Brain microvascular endothelial cell (primary cell): ENCODE data around the gene RABGAP1.

Experiments used
- DNase-seq: peaks from one replicate; pipeline ENCODE4 v3.0.0-alpha.2; 2020
- H3K27ac ChIP-seq: fragments of 250-450 bp; sonication (Bioruptor Pico); 2 replicates; pipeline ENCODE4 v1.5.1; 2020; ENCODE audit warnings: mild to moderate bottlenecking, moderate library complexity
- H3K27me3 ChIP-seq: fragments of 250-450 bp; sonication (Bioruptor Pico); replicated peaks from 2 replicates; pipeline ENCODE4 v1.5.1; 2020; ENCODE audit warnings: mild to moderate bottlenecking
- H3K36me3 ChIP-seq: fragments of 250-450 bp; sonication (Bioruptor Pico); replicated peaks from 2 replicates; pipeline ENCODE4 v1.5.1; 2020; ENCODE audit warnings: mild to moderate bottlenecking
- H3K4me3 ChIP-seq: 2 replicates; pipeline ENCODE4 v1.5.1; 2011; ENCODE audit warnings: low read depth, mild to moderate bottlenecking, control low read depth, low read length, moderate library complexity
- in situ Hi-C: cut with HindIII; loops from 2 replicates; pipeline ENCODE4 v1.10.0; 2017; ENCODE audit warnings: low sequenced_read_pairs, low pct_ligation_motif_present
- TF ChIP-seq, protein P1 (sequence below): IDR thresholded peaks from 2 replicates; pipeline ENCODE4 v1.5.1; 2011; ENCODE audit warnings: low read depth, mild to moderate bottlenecking, moderate library complexity, low read length, control low read depth, inconsistent platforms; ENCODE audit errors: missing control alignments

The RABGAP1 gene

DNA sequence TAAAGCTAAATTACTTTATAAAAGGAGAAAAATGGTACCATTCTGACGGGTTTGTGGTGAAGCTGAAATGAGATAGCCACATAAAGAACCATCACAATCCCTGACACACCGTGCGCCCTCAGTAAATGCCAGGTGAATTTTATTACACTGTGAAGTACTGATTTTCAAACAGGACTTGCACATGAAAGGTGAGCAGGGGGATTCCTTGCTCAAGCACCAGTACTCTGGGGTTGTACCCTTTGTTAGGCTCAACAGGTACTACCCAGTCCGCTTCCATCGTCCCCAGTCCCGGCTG lies 419 bp upstream of the RABGAP1 start:
- Histone ChIP-seq H3K36me3 (no peaks in the 10 kb centered on the region), H3K4me3 (peak overlapping the region; percentile 44), H3K27ac (no peak overlapping the region), H3K27me3 (no peaks in the 10 kb centered on the region)
- in situ Hi-C loops, result no loop called here
- TF ChIP-seq, protein P1, sequence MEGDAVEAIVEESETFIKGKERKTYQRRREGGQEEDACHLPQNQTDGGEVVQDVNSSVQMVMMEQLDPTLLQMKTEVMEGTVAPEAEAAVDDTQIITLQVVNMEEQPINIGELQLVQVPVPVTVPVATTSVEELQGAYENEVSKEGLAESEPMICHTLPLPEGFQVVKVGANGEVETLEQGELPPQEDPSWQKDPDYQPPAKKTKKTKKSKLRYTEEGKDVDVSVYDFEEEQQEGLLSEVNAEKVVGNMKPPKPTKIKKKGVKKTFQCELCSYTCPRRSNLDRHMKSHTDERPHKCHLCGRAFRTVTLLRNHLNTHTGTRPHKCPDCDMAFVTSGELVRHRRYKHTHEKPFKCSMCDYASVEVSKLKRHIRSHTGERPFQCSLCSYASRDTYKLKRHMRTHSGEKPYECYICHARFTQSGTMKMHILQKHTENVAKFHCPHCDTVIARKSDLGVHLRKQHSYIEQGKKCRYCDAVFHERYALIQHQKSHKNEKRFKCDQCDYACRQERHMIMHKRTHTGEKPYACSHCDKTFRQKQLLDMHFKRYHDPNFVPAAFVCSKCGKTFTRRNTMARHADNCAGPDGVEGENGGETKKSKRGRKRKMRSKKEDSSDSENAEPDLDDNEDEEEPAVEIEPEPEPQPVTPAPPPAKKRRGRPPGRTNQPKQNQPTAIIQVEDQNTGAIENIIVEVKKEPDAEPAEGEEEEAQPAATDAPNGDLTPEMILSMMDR, result no peak
- no peak for DNase-seq

DNA sequence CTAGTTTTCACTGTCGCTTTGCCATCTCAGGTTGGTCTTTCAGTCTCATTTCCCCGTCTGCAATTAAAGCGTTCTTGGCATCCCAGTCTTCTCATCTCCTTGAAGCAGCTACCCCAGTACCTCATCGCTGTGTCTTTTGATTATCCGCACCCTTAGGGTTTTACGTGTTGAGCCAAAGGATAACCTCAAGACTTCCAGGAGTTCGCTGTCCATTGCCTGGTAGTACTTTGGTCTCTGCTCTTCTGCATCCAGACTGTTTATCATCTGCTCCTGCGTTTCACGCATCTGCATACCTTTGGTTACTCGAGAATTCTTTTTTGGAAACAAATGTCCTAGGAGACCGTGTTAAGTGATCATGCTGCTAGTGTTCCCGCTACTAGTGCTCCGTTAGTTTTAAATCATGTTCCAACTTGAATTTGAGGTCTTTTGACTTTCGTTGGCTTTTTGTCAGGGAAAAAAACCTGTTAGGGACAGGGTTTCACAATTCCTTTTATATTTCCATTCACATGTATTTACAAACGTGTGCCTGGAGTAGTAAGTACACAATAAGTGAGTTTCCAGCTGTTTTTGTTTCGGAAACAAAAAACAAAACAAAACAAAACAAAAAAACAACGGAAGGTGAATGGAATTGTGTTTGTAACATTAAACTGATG lies 888 bp downstream of the RABGAP1 start:
- H3K27me3 ChIP-seq, result no peaks in the 10 kb centered on the region
- in situ Hi-C loops, result no loop called here
- peak; percentile 43 for DNase-seq
- H3K27ac ChIP-seq, result peak overlapping the region; percentile 77
- no peaks in the 10 kb centered on the region for H3K36me3 ChIP-seq
- H3K4me3 ChIP-seq, result peak overlapping the region; percentile 84
- TF ChIP-seq, protein P1, result no peak

DNA sequence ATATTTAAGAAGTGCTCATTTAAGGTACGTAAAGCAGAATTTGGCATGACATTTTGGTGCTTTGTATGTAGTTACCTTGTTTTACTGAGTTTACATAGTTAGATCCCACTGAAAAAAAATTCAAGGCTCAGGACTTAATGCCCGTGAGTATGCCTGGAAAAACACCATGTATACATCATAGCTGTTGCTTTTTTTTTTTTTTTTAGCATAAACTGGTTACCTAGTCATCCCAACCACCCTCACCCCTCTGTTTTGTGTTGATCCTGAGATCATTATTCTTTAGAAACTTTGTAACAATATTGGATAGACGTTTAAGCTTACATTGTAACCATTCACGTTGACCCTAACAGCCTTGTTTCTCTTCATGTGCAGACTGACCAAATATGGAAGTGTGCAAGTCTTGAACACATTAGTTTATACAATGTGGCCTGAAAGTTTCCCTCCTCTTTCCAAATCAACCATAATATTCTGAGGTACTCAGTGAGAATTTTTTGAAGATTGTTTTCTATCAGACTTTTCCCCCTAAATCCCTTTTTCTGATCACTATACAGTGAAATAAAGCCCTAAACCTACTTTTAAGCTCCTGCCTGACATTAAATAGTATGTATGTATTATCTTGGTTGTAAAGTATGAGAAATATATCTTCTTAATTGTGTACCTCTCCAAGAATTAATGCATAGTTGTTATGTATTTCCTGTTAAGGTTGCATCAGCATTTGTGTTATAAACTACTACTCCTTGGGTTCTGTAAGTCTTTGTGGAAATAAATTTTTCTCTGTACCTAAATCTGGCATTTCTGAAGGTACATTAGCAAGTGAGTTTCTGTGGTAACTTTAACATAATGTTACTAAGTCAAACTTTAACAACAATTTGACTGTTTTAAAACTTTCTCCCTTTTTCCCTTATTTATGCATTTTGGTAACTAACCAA lies 4.4 kb downstream of the RABGAP1 start:
- no peak overlapping the region for H3K4me3 ChIP-seq
- TF ChIP-seq, protein P1, result no peak
- no peak for DNase-seq
- in situ Hi-C loops, result no loop called here
- H3K27ac ChIP-seq, result no peak overlapping the region
- H3K27me3 ChIP-seq, result no peaks in the 10 kb centered on the region
- H3K36me3 ChIP-seq, result no peaks in the 10 kb centered on the region

DNA sequence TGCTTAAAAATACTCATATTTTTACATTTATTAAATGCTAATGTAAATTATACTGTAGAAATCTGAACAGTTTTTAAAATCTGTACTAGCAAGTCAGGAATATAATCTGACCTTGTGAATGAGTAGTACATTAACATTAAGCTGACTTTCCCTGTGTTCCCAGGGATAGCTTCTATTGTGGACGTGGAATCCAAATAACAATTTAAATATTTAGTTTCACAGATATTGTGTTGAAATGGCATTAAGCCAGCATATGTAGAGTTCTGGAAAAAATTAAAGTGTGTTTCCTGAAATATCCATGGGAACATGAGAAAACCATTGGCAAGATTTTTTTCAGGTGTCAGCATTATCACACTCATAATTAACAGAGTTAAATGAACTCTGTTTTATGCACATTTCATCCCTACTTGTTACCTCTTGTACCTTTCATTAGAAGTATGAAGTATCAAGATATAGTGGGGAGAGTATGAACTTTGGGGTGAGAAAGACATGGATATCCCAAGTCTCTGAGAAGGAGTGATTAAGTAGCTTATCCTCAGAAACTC lies 5.7 kb downstream of the RABGAP1 start:
- DNase-seq, result no peak
- in situ Hi-C loops, result no loop called here

DNA sequence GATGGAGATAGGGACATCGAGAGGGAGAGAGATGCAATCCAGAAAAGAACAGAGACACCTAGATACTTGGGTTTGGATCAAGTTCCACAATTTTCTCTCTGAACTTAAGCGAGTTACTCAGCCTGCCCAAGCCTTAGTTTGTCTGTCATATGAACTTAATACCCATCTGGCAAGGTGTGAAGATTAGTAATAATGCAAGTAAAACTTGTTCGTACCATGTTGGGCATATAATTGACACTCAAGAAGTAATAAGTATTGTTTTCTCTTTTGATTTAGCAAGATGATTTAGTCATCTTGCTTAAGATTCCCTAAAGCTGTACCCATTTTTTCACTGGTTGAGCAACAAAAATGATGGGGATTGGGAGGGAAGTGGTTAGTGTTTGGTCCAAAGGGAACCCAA lies 7.5 kb downstream of the RABGAP1 start:
- in situ Hi-C loops, result no loop called here

More for the DNA sequence above, 5.7 kb downstream of the RABGAP1 start:
- Histone ChIP-seq H3K27ac (no peak overlapping the region), H3K27me3 (no peaks in the 10 kb centered on the region), H3K36me3 (no peaks in the 10 kb centered on the region), H3K4me3 (no peak overlapping the region)
- TF ChIP-seq, protein P1, result no peak

More for the DNA sequence above, 7.5 kb downstream of the RABGAP1 start:
- no peak for DNase-seq
- Histone ChIP-seq H3K36me3 (no peaks in the 10 kb centered on the region), H3K27ac (no peak overlapping the region), H3K4me3 (no peak overlapping the region), H3K27me3 (no peaks in the 10 kb centered on the region)
- TF ChIP-seq, protein P1, result no peak
